Endothelial cell of umbilical vein (primary cell): Measurements from ENCODE around the gene MUC5AC. TPM values are rescaled to one million over a fixed set of nuclear protein-coding genes. Genes with fewer than 3 reads are reported as not detected.

Experiments
- BruUV-seq: library from RNA; stranded (reverse); fragments of 400-500 nt; replicated peaks from 2 replicates; lab custom pipeline; 2021; lab: Mats Ljungman, UMichigan
- CTCF ChIA-PET: fragments of 300-600, 350-600 bp; sonication (Branson Sonifier 250); formaldehyde crosslinking; loops from one replicate; lab custom pipeline; 2021; ENCODE audit warnings: antibody characterized with exemption, inconsistent platforms; lab: Charles Lee
- POLR2A ChIA-PET: fragments of 300-600, 350-600 bp; sonication (Branson Sonifier 250); formaldehyde crosslinking; loops from one replicate; lab custom pipeline; 2021; ENCODE audit warnings: antibody characterized with exemption, inconsistent platforms; lab: Charles Lee
- DNase-seq: peaks from one replicate; pipeline ENCODE4 v3.0.0-alpha.2; 2011; ENCODE audit warnings: low read depth, low spot score
- FAIRE-seq: peaks from 2 replicates; lab custom pipeline; 2011; peaks lifted over from hg19 to GRCh38; lab: Jason Lieb, UNC
- H2AFZ ChIP-seq: 2 replicates; pipeline ENCODE4 v1.6.0; 2012; ENCODE audit warnings: low read depth, low read length, control low read depth, inconsistent platforms
- H3K27ac ChIP-seq: 2 replicates; pipeline ENCODE4 v1.5.1; 2011; ENCODE audit warnings: low read depth, mild to moderate bottlenecking, control low read depth, low read length, moderate library complexity; ENCODE audit not compliant: insufficient read depth
- H3K27me3 ChIP-seq, 2 experiments: 2 replicates each; pipeline versions ENCODE4 v1.6.0 to v1.6.1; 2011; ENCODE audit warnings: low read length in 2 of 2, mixed read lengths in 1 of 2; ENCODE audit not compliant: control insufficient read depth in 2 of 2, insufficient read depth in 2 of 2
- H3K36me3 ChIP-seq, 2 experiments: 2 replicates in 1 of 2; 3 replicates in 1 of 2; pipeline ENCODE4 v1.5.1; 2011; ENCODE audit warnings: low read length in 2 of 2, mild to moderate bottlenecking in 1 of 2, moderate library complexity in 1 of 2; ENCODE audit not compliant: control insufficient read depth in 2 of 2, insufficient read depth in 2 of 2; ENCODE audit errors: extremely low read depth in 1 of 2
- H3K4me1 ChIP-seq: 3 replicates; pipeline ENCODE4 v1.5.1; 2011; ENCODE audit warnings: mild to moderate bottlenecking, low read length; ENCODE audit not compliant: control insufficient read depth, insufficient read depth; ENCODE audit errors: extremely low read depth
- H3K4me2 ChIP-seq: 2 replicates; pipeline ENCODE4 v1.6.1; 2011; ENCODE audit warnings: low read length, control low read depth, mixed read lengths; ENCODE audit not compliant: insufficient read depth
- H3K4me3 ChIP-seq, 3 experiments: fragments of 200-600 bp in 1 of 3; sonication (generic), shearing (Covaris generic) in 1 of 3; replicated peaks in 1 of 3; 2 replicates each; pipeline ENCODE4 v1.5.1; 2011 to 2016; ENCODE audit warnings: control low read depth in 3 of 3, low read length in 3 of 3, mild to moderate bottlenecking in 2 of 3, inconsistent platforms in 1 of 3, low read depth in 1 of 3, moderate library complexity in 1 of 3; ENCODE audit not compliant: insufficient read depth in 1 of 3
- H3K79me2 ChIP-seq: 2 replicates; pipeline ENCODE4 v1.6.0; 2012; ENCODE audit warnings: low read length, inconsistent platforms; ENCODE audit not compliant: control insufficient read depth, insufficient read depth
- H3K9ac ChIP-seq: replicated peaks from 2 replicates; pipeline ENCODE3; 2011; ENCODE audit warnings: low read length, control low read depth; ENCODE audit not compliant: insufficient read depth; ENCODE audit errors: extremely low read depth
- H3K9me1 ChIP-seq: replicated peaks from 3 replicates; pipeline ENCODE4 v1.6.0; 2011; ENCODE audit warnings: mild to moderate bottlenecking, low read length; ENCODE audit not compliant: control insufficient read depth, insufficient read depth; ENCODE audit errors: extremely low read depth
- H3K9me3 ChIP-seq: replicated peaks from 2 replicates; pipeline ENCODE4 v1.5.1; 2012; ENCODE audit warnings: low read length, inconsistent platforms; ENCODE audit not compliant: control insufficient read depth, insufficient read depth
- H4K20me1 ChIP-seq: replicated peaks from 2 replicates; pipeline ENCODE3; 2011; ENCODE audit warnings: mild to moderate bottlenecking, low read length; ENCODE audit not compliant: control insufficient read depth, insufficient read depth; ENCODE audit errors: extremely low read depth
- EZH2 ChIP-seq: IDR thresholded peaks from 2 replicates; pipeline ENCODE4 v1.6.1; 2012; ENCODE audit warnings: borderline replicate concordance, low read depth, mild to moderate bottlenecking, moderate library complexity, low read length, inconsistent platforms; ENCODE audit not compliant: severe bottlenecking
- FOS ChIP-seq: IDR thresholded peaks from 2 replicates; pipeline ENCODE4 v1.6.1; 2011; ENCODE audit warnings: mild to moderate bottlenecking, low read length, moderate library complexity, borderline replicate concordance; ENCODE audit not compliant: insufficient read depth
- GATA2 ChIP-seq: IDR thresholded peaks from 2 replicates; pipeline ENCODE4 v1.7.0; 2011; ENCODE audit warnings: low read depth, mild to moderate bottlenecking, moderate library complexity, mixed read lengths, low read length; ENCODE audit not compliant: insufficient read length, insufficient read depth
- JUN ChIP-seq: IDR thresholded peaks from 2 replicates; pipeline ENCODE4 v1.6.1; 2011; ENCODE audit warnings: borderline replicate concordance, low read depth; ENCODE audit not compliant: insufficient read length, insufficient read depth
- MYC ChIP-seq: IDR thresholded peaks from one replicate; pipeline ENCODE4 v1.6.1; 2011; ENCODE audit warnings: mild to moderate bottlenecking, low read depth, low read length
- POLR2A ChIP-seq: IDR thresholded peaks from 2 replicates; pipeline ENCODE4 v1.6.1; 2012; ENCODE audit warnings: low read depth, mild to moderate bottlenecking, control low read depth, low read length
- POLR2AphosphoS5 ChIP-seq: IDR thresholded peaks from 2 replicates; pipeline ENCODE4 v1.6.1; 2012; ENCODE audit warnings: low read depth, mild to moderate bottlenecking, control low read depth, low read length, moderate library complexity; ENCODE audit not compliant: insufficient read depth
- dilution Hi-C: fragments of 300-500 bp; cut with MboI; formaldehyde crosslinking; loops from one replicate; pipeline ENCODE4 v1.15.0; 2019; ENCODE audit warnings: low sequenced_read_pairs; ENCODE audit not compliant: extremely low pct_ligation_motif_present
- intact Hi-C: fragments of 100-400 bp; cut with micrococcal nuclease; formaldehyde crosslinking; loops from one replicate; pipeline ENCODE4 v1.10.0; 2022
- polyA plus RNA-seq, 4 experiments: library from polyadenylated mRNA; depleted of rRNA in 3 of 4; stranded (reverse) in 3 of 4; unstranded in 1 of 4; fragments of >200 nt; gene quantifications; 2 replicates each; pipeline versions ENCODE4 v1.2.1 to v1.2.3, GENCODE V29; 2011 to 2012; ENCODE audit warnings: missing spikeins in 1 of 4
- total RNA-seq: library from RNA; stranded (reverse); gene quantifications from 2 replicates; pipeline ENCODE4 v1.2.3, GENCODE V29; 2021
- TF ChIP-seq, protein P1 (sequence below): IDR thresholded peaks from 2 replicates; pipeline ENCODE4 v1.6.1; 2011; ENCODE audit not compliant: insufficient read depth, insufficient read length
- TF ChIP-seq, protein P2 (sequence below), 2 donors: IDR thresholded peaks; 1 replicate in 1 of 2; 2 replicates in 1 of 2; pipeline ENCODE4 v1.5.1; 2011; ENCODE audit warnings: low read length in 2 of 2, mild to moderate bottlenecking in 2 of 2, moderate library complexity in 2 of 2, control low read depth in 1 of 2, inconsistent platforms in 1 of 2, low read depth in 1 of 2; ENCODE audit not compliant: insufficient read depth in 1 of 2; ENCODE audit errors: extremely low read depth in 1 of 2

The MUC5AC gene
- total and polyA plus RNA-seq, 2 donors (not counting 3 experiments of a cell fraction or from before 2014, with no cell fraction given), result not detected

DNA sequence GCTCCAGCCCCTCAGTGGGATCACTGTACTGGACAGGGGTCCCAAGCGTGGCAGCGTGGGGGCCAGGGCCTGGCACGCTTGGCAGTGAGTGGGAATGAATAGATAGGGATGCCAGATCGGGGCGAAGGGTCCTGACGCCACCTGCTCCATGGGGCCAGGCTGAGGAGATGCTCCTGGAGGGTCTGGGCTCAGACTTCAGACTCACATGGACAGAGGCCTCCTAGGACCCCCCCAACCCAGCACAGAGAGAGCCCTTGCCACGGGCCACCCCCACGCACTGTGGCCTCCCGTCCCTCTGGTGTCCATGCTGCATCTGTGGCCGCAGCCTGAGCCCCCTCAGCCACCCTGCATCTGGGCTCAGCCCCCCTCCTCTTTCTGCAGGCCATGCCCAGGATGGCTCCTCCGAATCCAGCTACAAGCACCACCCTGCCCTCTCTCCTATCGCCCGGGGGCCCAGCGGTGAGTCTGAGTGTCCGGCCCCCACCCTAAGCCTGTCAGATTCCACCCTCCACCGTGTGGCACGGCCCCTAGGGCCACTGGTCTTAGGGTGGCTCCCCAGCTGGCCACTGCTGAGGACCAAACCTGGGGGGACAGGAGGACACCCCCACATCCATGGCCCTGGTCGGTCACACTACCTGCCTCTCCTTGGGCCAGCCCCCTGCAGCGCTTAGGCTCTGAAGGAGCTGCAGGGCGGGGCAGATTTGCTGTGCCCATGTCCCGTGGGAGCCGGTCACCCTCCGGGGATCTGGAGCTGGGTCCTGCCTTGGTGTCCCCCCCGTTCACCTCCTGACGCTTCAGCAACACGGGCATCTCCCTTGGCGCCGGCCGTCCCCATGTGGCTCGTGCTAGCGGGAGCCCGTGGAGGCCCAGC lies 2.7 kb downstream of the MUC5AC start:
- dilution Hi-C loops, result no loop called here
- H3K27ac ChIP-seq, result no peak overlapping the region
- FAIRE-seq (no peak), DNase-seq (no peak)
- H2AFZ ChIP-seq, result no peak overlapping the region
- H3K9ac ChIP-seq, result no peak overlapping the region
- H3K4me2 ChIP-seq, result no peak overlapping the region
- no peaks in the 10 kb centered on the region for H3K9me3 ChIP-seq
- no TSS peak for BruUV-seq
- ChIA-PET POLR2A (no interaction called here), CTCF (no interaction called here)
- no peaks in the 10 kb centered on the region for H3K27me3 ChIP-seq
- no peak for TF ChIP-seq FOS
- no peak for TF ChIP-seq GATA2
- no peak for TF ChIP-seq MYC
- TF ChIP-seq, protein P1, sequence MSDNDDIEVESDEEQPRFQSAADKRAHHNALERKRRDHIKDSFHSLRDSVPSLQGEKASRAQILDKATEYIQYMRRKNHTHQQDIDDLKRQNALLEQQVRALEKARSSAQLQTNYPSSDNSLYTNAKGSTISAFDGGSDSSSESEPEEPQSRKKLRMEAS, result no peak
- TF ChIP-seq EZH2, result no peak
- TF ChIP-seq, protein P2, sequence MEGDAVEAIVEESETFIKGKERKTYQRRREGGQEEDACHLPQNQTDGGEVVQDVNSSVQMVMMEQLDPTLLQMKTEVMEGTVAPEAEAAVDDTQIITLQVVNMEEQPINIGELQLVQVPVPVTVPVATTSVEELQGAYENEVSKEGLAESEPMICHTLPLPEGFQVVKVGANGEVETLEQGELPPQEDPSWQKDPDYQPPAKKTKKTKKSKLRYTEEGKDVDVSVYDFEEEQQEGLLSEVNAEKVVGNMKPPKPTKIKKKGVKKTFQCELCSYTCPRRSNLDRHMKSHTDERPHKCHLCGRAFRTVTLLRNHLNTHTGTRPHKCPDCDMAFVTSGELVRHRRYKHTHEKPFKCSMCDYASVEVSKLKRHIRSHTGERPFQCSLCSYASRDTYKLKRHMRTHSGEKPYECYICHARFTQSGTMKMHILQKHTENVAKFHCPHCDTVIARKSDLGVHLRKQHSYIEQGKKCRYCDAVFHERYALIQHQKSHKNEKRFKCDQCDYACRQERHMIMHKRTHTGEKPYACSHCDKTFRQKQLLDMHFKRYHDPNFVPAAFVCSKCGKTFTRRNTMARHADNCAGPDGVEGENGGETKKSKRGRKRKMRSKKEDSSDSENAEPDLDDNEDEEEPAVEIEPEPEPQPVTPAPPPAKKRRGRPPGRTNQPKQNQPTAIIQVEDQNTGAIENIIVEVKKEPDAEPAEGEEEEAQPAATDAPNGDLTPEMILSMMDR (IDR thresholded peaks at IDR 0.05; ENCODE audit: extremely low read depth in 1 of 2, insufficient read depth in 1 of 2, low read depth in 1 of 2, low read length in 2 of 2), result no peak
- no peak for TF ChIP-seq POLR2AphosphoS5
- no peak for TF ChIP-seq POLR2A
- no peak for TF ChIP-seq JUN
- intact Hi-C loops, result no loop called here
- H3K79me2 ChIP-seq, result no peaks in the 10 kb centered on the region
- no peaks in the 10 kb centered on the region for H3K9me1 ChIP-seq
- no peaks in the 10 kb centered on the region for H3K36me3 ChIP-seq
- H3K4me1 ChIP-seq, result no peaks in the 10 kb centered on the region
- no peak overlapping the region for H3K4me3 ChIP-seq
- H4K20me1 ChIP-seq, result no peaks in the 10 kb centered on the region
